Muscle of back (tissue), 13 donors: ENCODE measurements around the gene EIF3F. TPM values are rescaled to one million over a fixed set of nuclear protein-coding genes. Genes with fewer than 3 reads are reported as not detected.

ENCODE experiments used
- DNase-seq, 3 donors: peaks; one replicate each; pipeline versions ENCODE4 v3.0.0 to v3.0.0-alpha.2; 2013
- long read RNA-seq, 9 donors: transcript quantifications; one replicate each; lab custom pipeline, GENCODE V29; 2026
- polyA plus RNA-seq, 10 donors: library from polyadenylated mRNA; unstranded; fragments of 120-200 nt; gene quantifications; one replicate each; pipeline ENCODE4 v1.2.1, GENCODE V29; 2013; ENCODE audit not compliant: insufficient read length in 10 of 10

EIF3F gene
- polyA plus RNA-seq, result 100 to 1,000 TPM; 311 to 442 (median 375) TPM
- long read RNA-seq, donor 1, transcript EIF3F-203 (3 exons, 609 nt), result minor isoform, 5 of 261 reads
- long read RNA-seq, donor 1, transcript EIF3F-201 (8 exons, 1,254 nt), result major isoform, 197 of 261 reads
- long read RNA-seq, donor 1, partial matches to known transcripts, result 44 of 261 reads
- long read RNA-seq, donor 1, other reads (novel, unspliced or antisense), result 10 of 261 reads
- long read RNA-seq, donor 2, transcript EIF3F-201 (8 exons, 1,254 nt), result major isoform, 164 of 176 reads
- long read RNA-seq, donor 2, transcript EIF3F-203 (3 exons, 609 nt), result minor isoform, 5 of 176 reads
- long read RNA-seq, donor 2, partial matches to known transcripts, result 5 of 176 reads
- long read RNA-seq, donor 2, other reads (novel, unspliced or antisense), result 0 of 176 reads
- long read RNA-seq, donor 3, result 0 reads
- long read RNA-seq, donor 4, transcript EIF3F-201 (8 exons, 1,254 nt), result major isoform, 125 of 149 reads
- long read RNA-seq, donor 4, partial matches to known transcripts, result 16 of 149 reads
- long read RNA-seq, donor 4, other reads (novel, unspliced or antisense), result 5 of 149 reads
- long read RNA-seq, donor 5, transcript EIF3F-203 (3 exons, 609 nt), result minor isoform, 10 of 313 reads
- long read RNA-seq, donor 5, transcript EIF3F-201 (8 exons, 1,254 nt), result major isoform, 215 of 313 reads
- long read RNA-seq, donor 5, partial matches to known transcripts, result 80 of 313 reads
- long read RNA-seq, donor 5, other reads (novel, unspliced or antisense), result 6 of 313 reads
- long read RNA-seq, donor 6, transcript EIF3F-203 (3 exons, 609 nt), result minor isoform, 5 of 230 reads
- long read RNA-seq, donor 6, transcript EIF3F-201 (8 exons, 1,254 nt), result major isoform, 202 of 230 reads
- long read RNA-seq, donor 6, partial matches to known transcripts, result 15 of 230 reads
- long read RNA-seq, donor 6, other reads (novel, unspliced or antisense), result 7 of 230 reads
- long read RNA-seq, donor 7, transcript EIF3F-201 (8 exons, 1,254 nt), result major isoform, 112 of 114 reads
- long read RNA-seq, donor 7, partial matches to known transcripts, result 0 of 114 reads
- long read RNA-seq, donor 7, other reads (novel, unspliced or antisense), result 0 of 114 reads
- long read RNA-seq, donor 8, transcript EIF3F-201 (8 exons, 1,254 nt), result major isoform, 103 of 120 reads
- long read RNA-seq, donor 8, partial matches to known transcripts, result 16 of 120 reads
- long read RNA-seq, donor 8, other reads (novel, unspliced or antisense), result 0 of 120 reads
- long read RNA-seq, donor 9, transcript EIF3F-201 (8 exons, 1,254 nt), result major isoform, 24 of 25 reads
- long read RNA-seq, donor 9, partial matches to known transcripts, result 0 of 25 reads
- long read RNA-seq, donor 9, other reads (novel, unspliced or antisense), result 0 of 25 reads

- DNase-seq, result peak; percentile 98 to 100 (median 99)
Observed at GRCh38 chr11:7986768-7987559, at the start of gene EIF3F. EIF3F (plus strand) TSS chr11:7987337; CDS start chr11:7987353, 16 bp downstream.

GRCh38 chr11:7941146-7941545 lies 46.0 kb upstream of the EIF3F start:
- DNase-seq, result no peak

GRCh38 chr11:7941608-7942007 lies 45.5 kb upstream of the EIF3F start, which contains the start of gene OR10A3:
OR10A3 (minus strand) TSS chr11:7941708; CDS start chr11:7939520, 2,188 bp downstream.
- no peak for DNase-seq

- no peak for DNase-seq
Observed at GRCh38 chr11:7944123-7944522, 43.0 kb upstream of the EIF3F start.

GRCh38 chr11:7949934-7950333 lies 37.2 kb upstream of the EIF3F start:
- no peak for DNase-seq

- no peak for DNase-seq
Observed at GRCh38 chr11:7955191-7955590, 31.9 kb upstream of the EIF3F start.

- no peak for DNase-seq
Observed at GRCh38 chr11:7964261-7964660, 22.9 kb upstream of the EIF3F start.

GRCh38 chr11:7964873-7965272 lies 22.3 kb upstream of the EIF3F start:
- no peak for DNase-seq

- no peak for DNase-seq
Observed at GRCh38 chr11:7965386-7965785, 21.8 kb upstream of the EIF3F start, which contains the start of gene NLRP10. NLRP10 (minus strand) TSS chr11:7965447; CDS start chr11:7963495, 1,952 bp downstream.

GRCh38 chr11:7967097-7967496 lies 20.0 kb upstream of the EIF3F start:
- DNase-seq, result no peak

- no peak for DNase-seq
Observed at GRCh38 chr11:7967826-7968225, 19.3 kb upstream of the EIF3F start.

GRCh38 chr11:7968686-7969085 lies 18.5 kb upstream of the EIF3F start:
- no peak for DNase-seq

GRCh38 chr11:7969756-7970646 lies 17.1 kb upstream of the EIF3F start:
- DNase-seq, result no peak

GRCh38 chr11:7971846-7972245 lies 15.3 kb upstream of the EIF3F start:
- no peak for DNase-seq

GRCh38 chr11:7973011-7973410 lies 14.1 kb upstream of the EIF3F start:
- DNase-seq, result no peak

GRCh38 chr11:7974668-7975067 lies 12.5 kb upstream of the EIF3F start:
- no peak for DNase-seq

GRCh38 chr11:7977232-7977917 lies 9.8 kb upstream of the EIF3F start:
- DNase-seq, result peak in 1 of 3 donors; percentile 53

GRCh38 chr11:7981619-7982157 lies 5.4 kb upstream of the EIF3F start:
- DNase-seq, result no peak
